A549 (cell line): Measurements from ENCODE around the gene NUDT21. TPM values are rescaled to one million over a fixed set of nuclear protein-coding genes. Genes with fewer than 3 reads are reported as not detected.

Experiments used
- ATAC-seq, 2 experiments: fragments of 200-7000 bp in 1 of 2; fragments of >200 bp in 1 of 2; cut with Nextera tagmentation in 1 of 2; cut with Tn5 transposase in 1 of 2; 3 replicates each; pipeline versions ENCODE4 v1.8.0 to v1.9.1; 2018 to 2020; ENCODE audit warnings: mild to moderate bottlenecking in 1 of 2, moderate library complexity in 1 of 2
- CTCF ChIA-PET: fragments of 300-600 bp; sonication (Branson Sonifier 250); formaldehyde crosslinking; extraction: SDS; loops from one replicate; lab custom pipeline; 2021; ENCODE audit warnings: antibody characterized with exemption, inconsistent platforms; lab: Yijun Ruan, JAX
- POLR2A ChIA-PET: fragments of 350-600 bp; formaldehyde crosslinking; extraction: SDS; loops from one replicate; lab custom pipeline; 2021; ENCODE audit warnings: antibody characterized with exemption, inconsistent platforms; lab: Yijun Ruan, JAX
- DNase-seq, 2 experiments: peaks; one replicate each; pipeline versions ENCODE4 v3.0.0 to v3.0.0-alpha.2; 2011 to 2016; ENCODE audit warnings: low read depth in 1 of 2, low spot score in 1 of 2
- FAIRE-seq: peaks from 2 replicates; lab custom pipeline; 2011; peaks lifted over from hg19 to GRCh38; lab: Jason Lieb, UNC
- H3K27ac ChIP-seq, 2 experiments: fragments of >200 bp; sonication (Bioruptor Twin); formaldehyde crosslinking; 3 replicates each; pipeline ENCODE4 v1.5.1; 2016 to 2017
- H3K4me1 ChIP-seq: fragments of >200 bp; sonication (Bioruptor Twin); formaldehyde crosslinking; 3 replicates; pipeline ENCODE4 v1.6.1; 2016
- H3K4me2 ChIP-seq: fragments of >200 bp; sonication (Bioruptor Twin); formaldehyde crosslinking; 3 replicates; pipeline ENCODE4 v1.6.1; 2016
- H3K4me3 ChIP-seq: fragments of >200 bp; sonication (Bioruptor Twin); formaldehyde crosslinking; 3 replicates; pipeline ENCODE4 v1.5.1; 2016
- H3K9me3 ChIP-seq: fragments of >200 bp; sonication (Bioruptor Twin); formaldehyde crosslinking; 3 replicates; pipeline ENCODE4 v1.6.1; 2016
- CBX2 ChIP-seq: fragments of 200-600 bp; sonication (generic); IDR thresholded peaks from 2 replicates; pipeline ENCODE4 v1.6.1; 2016; ENCODE audit warnings: low read depth, mild to moderate bottlenecking, borderline replicate concordance
- CBX8 ChIP-seq: fragments of 200-600 bp; sonication (generic); IDR thresholded peaks from 2 replicates; pipeline ENCODE4 v1.6.1; 2016
- CEBPB ChIP-seq, 2 experiments: fragments of >200 bp in 1 of 2; sonication (Bioruptor Twin) in 1 of 2; formaldehyde crosslinking in 1 of 2; IDR thresholded peaks; 2 replicates each; pipeline ENCODE4 v1.6.1; 2012 to 2016
- ESRRA ChIP-seq: fragments of 150-350 bp; IDR thresholded peaks from 2 replicates; pipeline ENCODE4 v1.6.1; 2014; ENCODE audit warnings: mild to moderate bottlenecking, low read length, borderline replicate concordance
- FOSL2 ChIP-seq, 2 experiments: fragments of 450-650 bp in 1 of 2; fragments of >200 bp in 1 of 2; sonication (Bioruptor Twin) in 1 of 2; formaldehyde crosslinking; IDR thresholded peaks; 2 replicates each; pipeline versions ENCODE4 v1.5.0 to v1.6.1; 2016 to 2020; ENCODE audit warnings: mild to moderate bottlenecking in 1 of 2, moderate library complexity in 1 of 2
- GATA3 ChIP-seq: IDR thresholded peaks from 2 replicates; pipeline ENCODE4 v1.6.1; 2012; ENCODE audit warnings: borderline replicate concordance
- HOXA7 ChIP-seq: fragments of 250-450 bp; sonication (Bioruptor Pico); IDR thresholded peaks from 2 replicates; pipeline ENCODE4 v1.5.0; 2020; ENCODE audit warnings: mild to moderate bottlenecking, moderate library complexity
- MYC ChIP-seq: IDR thresholded peaks from 2 replicates; pipeline ENCODE4 v1.6.1; 2012; ENCODE audit warnings: mild to moderate bottlenecking, inconsistent platforms, low read length, improper control_type of control experiment, borderline replicate concordance
- NFE2L2 ChIP-seq: fragments of 150-350 bp; conservative IDR thresholded peaks from 2 replicates; pipeline ENCODE4 v1.6.1; 2014; ENCODE audit warnings: low read length
- NR3C1 ChIP-seq: fragments of >200 bp; sonication (Bioruptor Twin); formaldehyde crosslinking; IDR thresholded peaks from 3 replicates; pipeline ENCODE4 v1.6.1; 2017
- PHF8 ChIP-seq: fragments of 200-600 bp; sonication (generic); IDR thresholded peaks from 2 replicates; pipeline ENCODE4 v1.6.1; 2016; ENCODE audit warnings: low read depth, mild to moderate bottlenecking, antibody characterized with exemption, moderate library complexity, borderline replicate concordance
- POLR2A ChIP-seq: IDR thresholded peaks from 2 replicates; pipeline ENCODE4 v1.6.1; 2012; ENCODE audit warnings: mild to moderate bottlenecking, low read length
- SMC3 ChIP-seq: fragments of >200 bp; sonication (Bioruptor Twin); formaldehyde crosslinking; IDR thresholded peaks from 3 replicates; pipeline ENCODE4 v1.6.1; 2018; ENCODE audit warnings: inconsistent platforms
- SREBF2 ChIP-seq: fragments of 450-650 bp; IDR thresholded peaks from 2 replicates; pipeline ENCODE4 v1.6.1; 2014; ENCODE audit warnings: mild to moderate bottlenecking, moderate library complexity
- TFCP2L1 ChIP-seq: fragments of 250-450 bp; sonication (Bioruptor Pico); IDR thresholded peaks from 2 replicates; pipeline ENCODE4 v1.5.0; 2021; ENCODE audit warnings: mild to moderate bottlenecking
- ZFP36 ChIP-seq: fragments of 450-650 bp; IDR thresholded peaks from 2 replicates; pipeline ENCODE4 v1.6.1; 2014; ENCODE audit warnings: borderline replicate concordance; ENCODE audit not compliant: partially characterized antibody
- ZNF302 ChIP-seq: fragments of 250-450 bp; sonication (Bioruptor Pico); IDR thresholded peaks from 2 replicates; pipeline ENCODE4 v1.9.0; 2021; ENCODE audit warnings: inconsistent platforms, mild to moderate bottlenecking, moderate library complexity
- WGBS: methylation state at CpG from one replicate; pipeline ENCODE4 v1.1.6; 2017; ENCODE audit errors: missing lambda C conversion rate; 5-methylcytosine and 5-hydroxymethylcytosine counted together
- polyA plus RNA-seq, 4 experiments: library from polyadenylated mRNA; depleted of rRNA in 3 of 4; stranded (reverse); fragments of >200 nt; fragmentation: RNase III in 1 of 4; extraction: RNeasy Plus Mini Kit Qiagen cat#74134 plus additional on column Dnase treatment in 1 of 4; gene quantifications; 2 replicates in 3 of 4; 3 replicates in 1 of 4; pipeline ENCODE4 v1.2.3, GENCODE V29; 2011 to 2017
- TF ChIP-seq, protein P1 (sequence below): fragments of >200 bp; sonication (Bioruptor Twin); formaldehyde crosslinking; IDR thresholded peaks from 2 replicates; pipeline ENCODE4 v1.6.1; 2016
- TF ChIP-seq, protein P2 (sequence below): fragments of >200 bp; sonication (Bioruptor Twin); formaldehyde crosslinking; IDR thresholded peaks from 3 replicates; pipeline ENCODE4 v1.6.1; 2016
- TF ChIP-seq, protein P3 (sequence below): fragments of 150-350 bp; IDR thresholded peaks from 2 replicates; pipeline ENCODE4 v1.6.1; 2014; ENCODE audit warnings: low read depth, mild to moderate bottlenecking, low read length

NUDT21 gene
- polyA plus RNA-seq, 2 of the 4 experiments (the other 2 are of a cell fraction), result 58.7 to 153 TPM

DNA sequence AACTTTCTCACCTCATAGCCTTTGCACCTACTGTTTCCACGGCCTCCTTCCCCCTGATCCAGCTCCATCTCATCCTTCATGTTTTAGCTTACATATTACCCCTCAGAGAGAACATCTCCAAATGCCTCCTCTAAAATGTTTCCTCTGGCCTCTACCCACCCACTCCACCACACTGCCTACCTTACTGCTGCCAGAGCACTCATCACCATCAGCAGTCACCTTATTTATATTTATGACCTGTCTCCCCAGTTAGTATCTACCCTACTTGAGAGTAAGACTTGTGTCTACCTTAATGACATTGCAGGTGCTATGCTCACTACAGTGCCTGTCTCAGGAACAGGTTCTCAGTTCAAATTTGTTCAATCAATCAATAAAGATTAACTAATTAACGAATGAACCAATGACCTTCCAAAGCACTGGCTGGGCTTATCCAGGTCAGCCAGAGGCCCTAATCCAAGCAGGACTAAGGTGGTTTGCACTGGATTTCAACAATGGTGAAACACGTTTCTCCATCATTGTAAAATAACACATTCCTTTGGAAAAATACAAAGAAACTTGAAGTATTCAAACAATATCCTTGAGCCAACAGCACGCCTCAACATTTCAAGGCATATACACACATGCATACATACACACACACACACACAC is 66.9 kb downstream of the NUDT21 start:
- ChIA-PET POLR2A (no interaction called here), CTCF (interaction anchor here (2.3 kb wide), 2 partner anchors 16 to 28 kb away, joined by 10 to 14 read pairs; no protein-coding TSS in a partner anchor)
- Histone ChIP-seq H3K4me3 (no peak overlapping the region), H3K4me1 (peaks cover 18% of the 10 kb centered on the region), H3K27ac (no peak overlapping the region), H3K9me3 (peaks cover 21% of the 10 kb centered on the region), H3K4me2 (no peak overlapping the region)
- DNase-seq (no peak), FAIRE-seq (no peak), ATAC-seq (no peak)
- TF ChIP-seq ESRRA, result no peak
- no peak for TF ChIP-seq SREBF2
- no peak for TF ChIP-seq GATA3
- no peak for TF ChIP-seq FOSL2 (IDR thresholded peaks at IDR 0.05)
- TF ChIP-seq FOSL2 (CRISPR knock-in tag; IDR thresholded peaks at IDR 0.05), result no peak
- no peak for TF ChIP-seq SMC3
- TF ChIP-seq MYC, result no peak
- TF ChIP-seq, protein P1, sequence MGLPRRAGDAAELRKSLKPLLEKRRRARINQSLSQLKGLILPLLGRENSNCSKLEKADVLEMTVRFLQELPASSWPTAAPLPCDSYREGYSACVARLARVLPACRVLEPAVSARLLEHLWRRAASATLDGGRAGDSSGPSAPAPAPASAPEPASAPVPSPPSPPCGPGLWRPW, result no peak
- TF ChIP-seq, protein P2, sequence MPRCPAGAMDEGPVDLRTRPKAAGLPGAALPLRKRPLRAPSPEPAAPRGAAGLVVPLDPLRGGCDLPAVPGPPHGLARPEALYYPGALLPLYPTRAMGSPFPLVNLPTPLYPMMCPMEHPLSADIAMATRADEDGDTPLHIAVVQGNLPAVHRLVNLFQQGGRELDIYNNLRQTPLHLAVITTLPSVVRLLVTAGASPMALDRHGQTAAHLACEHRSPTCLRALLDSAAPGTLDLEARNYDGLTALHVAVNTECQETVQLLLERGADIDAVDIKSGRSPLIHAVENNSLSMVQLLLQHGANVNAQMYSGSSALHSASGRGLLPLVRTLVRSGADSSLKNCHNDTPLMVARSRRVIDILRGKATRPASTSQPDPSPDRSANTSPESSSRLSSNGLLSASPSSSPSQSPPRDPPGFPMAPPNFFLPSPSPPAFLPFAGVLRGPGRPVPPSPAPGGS, result no peak
- no peak for TF ChIP-seq CBX2
- TF ChIP-seq CBX8, result no peak
- TF ChIP-seq ZNF302, result no peak
- no peak for TF ChIP-seq PHF8
- TF ChIP-seq HOXA7, result no peak
- no peak for TF ChIP-seq NFE2L2
- TF ChIP-seq NR3C1, result no peak
- TF ChIP-seq ZFP36, result no peak
- no peak for TF ChIP-seq TFCP2L1 (CRISPR knock-in tag)
- WGBS, result 89% methylated on average over 4 of the region's 4 CpGs

DNA sequence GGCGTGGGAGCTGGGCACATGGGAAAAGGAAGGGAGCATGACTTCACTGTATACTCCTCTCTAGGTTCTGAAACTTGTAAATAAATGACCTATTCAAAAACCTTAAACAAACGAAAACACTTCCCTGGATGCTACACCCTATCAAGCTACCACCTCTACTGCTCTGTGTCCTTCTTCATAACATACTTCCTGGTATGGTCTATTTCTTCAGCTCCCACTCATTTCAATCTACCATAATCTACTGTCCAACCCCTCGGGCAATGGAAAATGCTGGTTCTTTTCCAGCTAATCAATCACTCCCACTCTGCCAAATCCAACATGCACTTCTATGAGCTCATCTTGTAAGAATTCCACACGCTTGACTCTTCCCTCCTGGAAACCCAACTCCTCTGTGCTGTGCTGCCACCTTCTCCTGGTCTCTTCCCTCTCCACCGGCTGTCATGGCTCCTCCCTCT is 68.2 kb downstream of the NUDT21 start:
- CTCF ChIA-PET, result interaction anchor here (0.9 to 2.3 kb wide), 4 partner anchors 16 to 27 kb away, joined by 3 to 14 read pairs (median 7); no protein-coding TSS in a partner anchor
- Histone ChIP-seq H3K9me3 (peaks cover 21% of the 10 kb centered on the region), H3K4me2 (peak overlapping the region; percentile 13; the same call in 2 of the 3 replicates), H3K4me1 (peaks cover 15% of the 10 kb centered on the region), H3K4me3 (no peak overlapping the region), H3K27ac (peak overlapping the region in 1 of 2 experiments; percentile 24; a peak in 4 of 6 replicates)
- no peak for TF ChIP-seq POLR2A
- TF ChIP-seq, protein P3, sequence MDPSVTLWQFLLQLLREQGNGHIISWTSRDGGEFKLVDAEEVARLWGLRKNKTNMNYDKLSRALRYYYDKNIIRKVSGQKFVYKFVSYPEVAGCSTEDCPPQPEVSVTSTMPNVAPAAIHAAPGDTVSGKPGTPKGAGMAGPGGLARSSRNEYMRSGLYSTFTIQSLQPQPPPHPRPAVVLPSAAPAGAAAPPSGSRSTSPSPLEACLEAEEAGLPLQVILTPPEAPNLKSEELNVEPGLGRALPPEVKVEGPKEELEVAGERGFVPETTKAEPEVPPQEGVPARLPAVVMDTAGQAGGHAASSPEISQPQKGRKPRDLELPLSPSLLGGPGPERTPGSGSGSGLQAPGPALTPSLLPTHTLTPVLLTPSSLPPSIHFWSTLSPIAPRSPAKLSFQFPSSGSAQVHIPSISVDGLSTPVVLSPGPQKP, result 0 out of 2 replicates have a peak, but pooled peaks have one; percentile 2
- peak; percentile 89 to 90 for ATAC-seq
- POLR2A ChIA-PET, result no interaction called here
- 27% methylated on average over 5 of the region's 5 CpGs for WGBS
- DNase-seq, result peak; percentile 34 to 65
- FAIRE-seq, result no peak

DNA sequence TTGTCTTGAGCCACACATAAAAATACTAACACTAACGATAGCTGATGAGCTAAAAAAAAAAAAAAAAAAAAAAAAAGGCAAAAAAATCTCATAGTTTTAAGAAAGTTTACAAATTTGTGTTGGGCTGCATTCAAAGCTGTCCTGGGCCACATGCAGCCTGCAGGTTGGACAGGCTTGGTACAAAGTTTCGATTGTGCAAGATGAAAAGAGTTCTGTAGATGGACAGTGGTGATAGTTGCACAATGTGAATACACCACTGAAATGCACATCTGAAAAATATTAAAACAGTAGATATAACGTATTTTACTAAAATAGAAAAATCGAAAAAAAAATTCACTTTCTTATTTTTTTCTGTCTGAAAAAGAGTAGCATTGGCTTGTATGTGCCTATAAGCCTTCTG is 68.7 kb downstream of the NUDT21 start:
- Histone ChIP-seq H3K4me1 (peaks cover 15% of the 10 kb centered on the region), H3K4me2 (peak overlapping the region; percentile 13; the same call in 2 of the 3 replicates), H3K4me3 (no peak overlapping the region), H3K9me3 (peaks cover 21% of the 10 kb centered on the region), H3K27ac (no peak overlapping the region)
- no peak for ATAC-seq
- FAIRE-seq, result no peak
- POLR2A ChIA-PET, result no interaction called here
- CTCF ChIA-PET, result interaction anchor here (0.9 to 2.3 kb wide), 4 partner anchors 16 to 26 kb away, joined by 3 to 14 read pairs (median 7); no protein-coding TSS in a partner anchor
- 0 out of 4 replicates have a peak, but pooled peaks of 1 of the 2 experiments have one; percentile 30 for TF ChIP-seq CEBPB (IDR thresholded peaks at IDR 0.05)
- TF ChIP-seq, protein P1, result no peak
- DNase-seq, result no peak
- 77% methylated on average over 4 of the region's 4 CpGs for WGBS
